A549 treated with ZK216348 at 1 μM for 4 hours (cell line): Measurements from ENCODE around the gene HINT2. TPM values are rescaled to one million over a fixed set of nuclear protein-coding genes. Genes with fewer than 3 reads are reported as not detected.

Experiments used
- total RNA-seq: library from RNA; stranded (reverse); fragments of 200-300 nt; extraction: Qiagen RNA extraction; gene quantifications from 5 replicates; pipeline ENCODE4 v1.2.3, GENCODE V29; 2022; ENCODE audit warnings: low read depth

HINT2 gene
- total RNA-seq = 58.4 to 99.6 TPM (median 93.8 TPM) in 5 replicates

DNA sequence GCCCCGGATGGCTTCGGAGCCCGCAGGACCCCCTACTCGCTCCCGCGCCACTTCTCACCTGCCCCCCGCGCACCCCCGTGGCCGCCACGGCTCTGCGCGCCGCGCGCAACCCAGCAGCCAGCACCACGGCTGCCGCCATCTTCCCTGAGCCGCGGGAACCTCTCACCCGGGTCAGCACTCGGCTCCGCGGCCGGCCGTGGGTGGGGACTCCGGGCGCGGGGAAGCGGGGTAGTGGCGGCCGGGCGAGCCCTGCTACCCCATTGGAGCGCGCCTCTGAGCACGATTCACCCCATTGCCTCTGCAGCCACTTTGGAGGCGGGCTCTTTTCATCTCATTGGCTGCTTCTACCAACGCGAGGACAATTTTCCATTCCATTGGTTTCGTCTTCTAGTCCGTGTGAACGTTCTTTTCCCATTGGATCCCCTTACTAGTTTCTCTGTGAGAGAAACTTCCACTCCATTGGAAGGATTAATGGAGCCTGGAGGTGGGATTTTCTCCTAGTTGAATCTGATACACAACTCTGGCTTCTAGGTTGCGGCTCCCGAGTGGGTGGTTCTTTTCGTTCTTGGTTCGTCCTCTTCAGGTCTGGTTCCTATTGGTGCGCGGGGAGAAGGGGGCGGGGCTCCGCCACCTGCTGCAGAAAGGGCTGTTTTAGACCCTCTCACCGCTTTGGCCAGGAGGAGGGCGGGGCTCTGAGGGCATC, at the start of gene HINT2:
HINT2 (minus strand) TSS at position 202 of the 703 bp plus-strand sequence; CDS start at position 139, 63 bp downstream.

DNA sequence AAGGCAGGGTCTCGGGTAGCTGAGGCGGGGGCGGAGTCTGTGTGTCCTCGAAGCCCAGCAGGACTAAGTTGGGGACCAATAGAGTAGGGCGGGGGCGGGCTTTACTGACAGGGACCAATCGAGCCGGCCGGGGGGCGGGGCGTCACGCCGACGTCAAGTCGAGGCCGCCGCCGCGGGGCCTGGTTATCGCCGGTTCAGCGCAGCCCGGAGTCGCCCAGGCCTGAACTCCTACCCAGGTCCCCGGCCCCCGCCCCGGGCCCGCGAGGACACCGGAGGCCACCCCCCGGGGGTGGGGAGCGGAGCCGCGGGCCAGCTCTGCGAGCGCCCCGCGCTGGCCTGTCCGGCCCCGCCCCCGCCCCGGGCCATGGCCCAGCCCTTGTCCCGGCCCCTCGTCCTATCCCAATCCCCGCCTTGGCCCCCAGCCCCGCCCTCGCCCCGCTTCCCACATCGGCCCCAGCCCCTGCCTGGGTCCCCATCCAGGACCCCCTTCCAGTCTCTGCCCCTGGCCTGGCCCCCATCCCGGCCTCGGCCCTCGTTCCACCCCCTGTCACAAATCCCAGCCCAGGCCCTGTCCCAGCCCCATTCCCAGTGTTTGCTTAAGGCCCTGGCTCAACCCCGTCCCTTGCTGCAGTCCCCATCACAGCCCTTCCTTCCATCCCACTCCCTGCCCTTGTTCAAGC, 14.4 kb upstream of the HINT2 start, which contains the start of gene TMEM8B:
TMEM8B (plus strand) TSS at position 145 of the 680 bp plus-strand sequence; CDS start at position 365, 220 bp downstream.

DNA sequence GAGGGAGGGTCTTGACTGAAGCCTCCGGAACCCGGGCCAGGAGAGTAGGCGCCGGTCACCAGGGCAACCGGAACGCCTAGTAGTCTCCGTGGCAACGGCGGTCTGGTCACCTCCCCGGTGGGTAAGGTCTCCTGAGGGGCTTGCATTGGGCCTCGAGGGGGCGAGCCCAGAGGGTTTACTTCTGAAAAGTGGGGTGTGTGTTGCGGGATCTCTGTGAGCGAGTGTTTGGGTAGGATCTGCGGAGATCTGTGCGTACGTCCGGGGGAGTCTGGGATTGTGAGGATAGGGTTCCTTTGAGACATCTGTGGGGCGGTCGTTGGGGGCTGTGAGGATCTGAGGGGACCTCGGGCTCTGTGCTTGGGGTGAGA, 13.9 kb upstream of the HINT2 start, which contains the start of gene FAM221B:
FAM221B (minus strand) TSS at position 17 of the 368 bp plus-strand sequence. CDS start 2,571 bp downstream, outside the sequence.

DNA sequence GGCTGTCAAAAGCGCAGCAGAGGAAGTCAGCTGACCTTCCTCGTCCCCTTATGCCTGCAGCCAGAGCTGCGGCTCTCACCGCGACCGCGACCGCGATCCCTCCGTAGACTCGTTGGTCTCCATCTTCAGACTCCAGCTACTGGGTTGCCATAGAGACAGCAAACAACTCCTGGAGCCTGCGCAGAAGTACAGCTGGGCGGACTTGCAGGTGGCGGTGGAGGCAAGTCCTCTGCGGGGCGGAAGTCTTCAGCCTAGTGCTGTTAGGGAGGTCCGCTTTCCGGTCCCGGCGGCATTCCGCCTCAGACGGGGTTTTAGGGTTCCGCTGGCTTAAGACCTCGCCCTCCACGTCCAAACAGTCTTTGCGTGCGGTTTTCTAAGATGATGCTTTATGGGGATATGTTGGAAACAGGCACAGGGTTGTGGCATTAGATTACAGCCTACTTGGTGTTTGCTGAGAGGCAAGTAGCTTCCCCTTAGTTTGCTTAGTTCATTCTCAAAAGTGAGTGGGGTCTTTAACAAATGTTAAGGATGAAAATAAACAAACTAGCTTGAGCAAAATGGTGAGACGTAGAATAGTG, 2.7 kb downstream of the HINT2 start, which contains the start of gene SPAG8:
SPAG8 (minus strand) TSS at position 238 of the 578 bp plus-strand sequence; CDS start at position 123, 115 bp downstream.

DNA sequence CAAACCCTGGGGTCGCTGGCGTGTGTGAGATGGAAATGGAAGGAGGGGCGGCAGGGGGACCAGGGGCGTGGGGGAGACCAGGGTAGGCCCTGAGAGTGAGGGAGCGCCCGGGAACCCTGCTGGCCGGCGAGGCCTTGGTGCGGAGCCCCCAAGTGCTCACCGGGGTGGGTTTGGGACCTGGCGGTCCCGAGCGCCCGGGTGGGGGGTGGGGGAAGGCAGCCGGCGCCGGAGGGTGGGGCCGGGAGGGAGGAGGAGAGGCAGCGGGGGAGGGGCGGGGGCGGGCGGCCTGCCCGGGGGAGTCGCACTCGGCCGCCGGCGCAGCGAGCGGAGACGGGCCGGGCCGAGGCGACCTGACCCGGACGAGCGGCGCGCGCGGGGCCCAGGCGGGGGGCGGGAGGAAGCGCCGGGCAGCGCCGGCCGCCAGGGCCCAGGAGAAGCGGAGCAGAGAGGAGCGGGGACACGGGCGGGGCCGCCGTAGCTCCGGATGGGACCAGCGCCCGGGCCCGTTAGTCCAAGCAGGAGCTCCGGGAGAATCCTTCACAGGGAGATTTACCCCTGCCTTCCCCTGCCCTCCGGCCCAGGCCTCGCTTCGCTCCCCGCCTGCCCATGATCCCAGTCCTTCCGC, 23.4 kb downstream of the HINT2 start, which contains the start of gene NPR2:
NPR2 (plus strand) TSS at position 295 of the 625 bp plus-strand sequence. CDS start 818 bp downstream, outside the sequence.

Other genes with a start within 250 kb of the HINT2 start
- gene TESK1, start 209.8 kb downstream of the HINT2 start, total RNA-seq = 22.7 to 34.4 TPM (median 30.2 TPM) in 5 replicates
- gene CD72, start 196.6 kb downstream of the HINT2 start, total RNA-seq = 0.11 to 0.41 TPM (median 0.18 TPM) in 4 of 5 replicates, not detected in the other
- not detected in 5 replicates for gene SIT1, start 164.1 kb downstream of the HINT2 start, total RNA-seq
- 7.2 to 17.6 TPM (median 8.8 TPM) in 3 of 5 replicates, not detected in the others for gene RMRP, start 157.0 kb downstream of the HINT2 start, total RNA-seq
- 19.3 to 29.9 TPM (median 27.5 TPM) in 5 replicates for gene CCDC107, start 156.8 kb downstream of the HINT2 start, total RNA-seq
- 14.7 to 19.5 TPM (median 18.0 TPM) in 5 replicates for gene ARHGEF39, start 149.8 kb downstream of the HINT2 start, total RNA-seq
- 3.0 to 7.1 TPM (median 6.1 TPM) in 5 replicates for gene CA9, start 141.1 kb downstream of the HINT2 start, total RNA-seq
- 628 to 733 TPM (median 691 TPM) in 5 replicates for gene TPM2, start 125.1 kb downstream of the HINT2 start, total RNA-seq
- gene TLN1, start 82.8 kb downstream of the HINT2 start, total RNA-seq = 89.5 to 138 TPM (median 130 TPM) in 5 replicates
- gene CREB3, start 82.4 kb downstream of the HINT2 start, total RNA-seq = 55.1 to 65.3 TPM (median 58.7 TPM) in 5 replicates
- gene GBA2, start 65.8 kb downstream of the HINT2 start, total RNA-seq = 22.0 to 42.9 TPM (median 33.7 TPM) in 5 replicates
- gene RGP1, start 65.8 kb downstream of the HINT2 start, total RNA-seq = 11.3 to 19.1 TPM (median 16.9 TPM) in 5 replicates
- 0.62 TPM in 1 of 5 replicates, not detected in the others for gene MSMP, start 60.8 kb downstream of the HINT2 start, total RNA-seq
- gene NPR2, start 23.5 kb downstream of the HINT2 start, total RNA-seq = 3.2 to 7.5 TPM (median 6.1 TPM) in 5 replicates
- 0.32 to 0.72 TPM (median 0.56 TPM) in 4 of 5 replicates, not detected in the other for gene SPAG8, start 2.8 kb downstream of the HINT2 start, total RNA-seq
- not detected in 5 replicates for gene FAM221B, start 13.7 kb upstream of the HINT2 start, total RNA-seq
- gene TMEM8B, start 14.2 kb upstream of the HINT2 start, total RNA-seq = 1.8 to 4.3 TPM (median 3.1 TPM) in 5 replicates
- not detected in 5 replicates for gene OR13J1, start 55.4 kb upstream of the HINT2 start, total RNA-seq
- gene HRCT1, start 91.2 kb upstream of the HINT2 start, total RNA-seq = 0.18 to 0.61 TPM (median 0.26 TPM) in 4 of 5 replicates, not detected in the other
- gene SPAAR, start 94.4 kb upstream of the HINT2 start, total RNA-seq = 0.15 to 0.16 TPM in 2 of 5 replicates, not detected in the others
- gene OR2S2, start 143.1 kb upstream of the HINT2 start, total RNA-seq = not detected in 5 replicates
- gene RECK, start 221.9 kb upstream of the HINT2 start, total RNA-seq = 3.7 to 6.9 TPM (median 6.4 TPM) in 5 replicates